Stimulated activated CD8-positive, alpha-beta memory T cell treated with anti-CD3 and anti-CD28 coated beads, Interleukin-4, amount 100 ng/mL, for 24 hours (primary cell): ENCODE measurements around the gene PDE4B.

Experiments used
- DNase-seq: peaks from one replicate; pipeline ENCODE4 v3.0.0-alpha.2; 2020; ENCODE audit warnings: low read depth

Gene PDE4B

GRCh38 chr1:66341446-66342089 lies 548.9 kb downstream of the PDE4B start:
- no peak for DNase-seq

GRCh38 chr1:66342707-66343106 lies 550.0 kb downstream of the PDE4B start:
- DNase-seq = no peak

GRCh38 chr1:66343569-66344325 lies 551.1 kb downstream of the PDE4B start:
- DNase-seq = no peak

- DNase-seq = no peak
Measured at GRCh38 chr1:66346057-66346795, 553.5 kb downstream of the PDE4B start.

- no peak for DNase-seq
Measured at GRCh38 chr1:66346873-66347272, 554.2 kb downstream of the PDE4B start.

- DNase-seq = no peak
Measured at GRCh38 chr1:66348776-66349175, 556.1 kb downstream of the PDE4B start.

- DNase-seq = no peak
Measured at GRCh38 chr1:66349242-66349641, 556.5 kb downstream of the PDE4B start.

- no peak for DNase-seq
Measured at GRCh38 chr1:66350001-66350547, 557.4 kb downstream of the PDE4B start.

- no peak for DNase-seq
Measured at GRCh38 chr1:66351478-66351877, 558.8 kb downstream of the PDE4B start.

GRCh38 chr1:66351913-66352312 lies 559.2 kb downstream of the PDE4B start:
- DNase-seq = no peak

- no peak for DNase-seq
Measured at GRCh38 chr1:66352792-66353191, 560.1 kb downstream of the PDE4B start.

- DNase-seq = no peak
Measured at GRCh38 chr1:66353257-66353656, 560.6 kb downstream of the PDE4B start.

GRCh38 chr1:66354311-66355201 lies 561.9 kb downstream of the PDE4B start:
- DNase-seq = no peak

- DNase-seq = no peak
Measured at GRCh38 chr1:66355756-66356155, 563.1 kb downstream of the PDE4B start.

GRCh38 chr1:66356605-66357004 lies 563.9 kb downstream of the PDE4B start:
- DNase-seq = no peak

GRCh38 chr1:66357021-66357420 lies 564.3 kb downstream of the PDE4B start:
- no peak for DNase-seq

- DNase-seq = no peak
Measured at GRCh38 chr1:66357478-66358197, 564.9 kb downstream of the PDE4B start.

GRCh38 chr1:66359269-66359668 lies 566.6 kb downstream of the PDE4B start:
- no peak for DNase-seq

GRCh38 chr1:66359815-66360214 lies 567.1 kb downstream of the PDE4B start:
- no peak for DNase-seq

- no peak for DNase-seq
Measured at GRCh38 chr1:66360285-66360724, 567.6 kb downstream of the PDE4B start.
